Measurements from ENCODE around the gene DNAJC24.
A peak's percentile ranks its signal among the peaks of the same experiment; 100 is the strongest.
"Not testable (repeated sequence)": the region's sequence is repeated elsewhere in the genome, so short reads cannot be mapped to it uniquely, and the experiment has no call there.

Gene DNAJC24, protein sequence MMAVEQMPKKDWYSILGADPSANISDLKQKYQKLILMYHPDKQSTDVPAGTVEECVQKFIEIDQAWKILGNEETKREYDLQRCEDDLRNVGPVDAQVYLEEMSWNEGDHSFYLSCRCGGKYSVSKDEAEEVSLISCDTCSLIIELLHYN

DNA sequence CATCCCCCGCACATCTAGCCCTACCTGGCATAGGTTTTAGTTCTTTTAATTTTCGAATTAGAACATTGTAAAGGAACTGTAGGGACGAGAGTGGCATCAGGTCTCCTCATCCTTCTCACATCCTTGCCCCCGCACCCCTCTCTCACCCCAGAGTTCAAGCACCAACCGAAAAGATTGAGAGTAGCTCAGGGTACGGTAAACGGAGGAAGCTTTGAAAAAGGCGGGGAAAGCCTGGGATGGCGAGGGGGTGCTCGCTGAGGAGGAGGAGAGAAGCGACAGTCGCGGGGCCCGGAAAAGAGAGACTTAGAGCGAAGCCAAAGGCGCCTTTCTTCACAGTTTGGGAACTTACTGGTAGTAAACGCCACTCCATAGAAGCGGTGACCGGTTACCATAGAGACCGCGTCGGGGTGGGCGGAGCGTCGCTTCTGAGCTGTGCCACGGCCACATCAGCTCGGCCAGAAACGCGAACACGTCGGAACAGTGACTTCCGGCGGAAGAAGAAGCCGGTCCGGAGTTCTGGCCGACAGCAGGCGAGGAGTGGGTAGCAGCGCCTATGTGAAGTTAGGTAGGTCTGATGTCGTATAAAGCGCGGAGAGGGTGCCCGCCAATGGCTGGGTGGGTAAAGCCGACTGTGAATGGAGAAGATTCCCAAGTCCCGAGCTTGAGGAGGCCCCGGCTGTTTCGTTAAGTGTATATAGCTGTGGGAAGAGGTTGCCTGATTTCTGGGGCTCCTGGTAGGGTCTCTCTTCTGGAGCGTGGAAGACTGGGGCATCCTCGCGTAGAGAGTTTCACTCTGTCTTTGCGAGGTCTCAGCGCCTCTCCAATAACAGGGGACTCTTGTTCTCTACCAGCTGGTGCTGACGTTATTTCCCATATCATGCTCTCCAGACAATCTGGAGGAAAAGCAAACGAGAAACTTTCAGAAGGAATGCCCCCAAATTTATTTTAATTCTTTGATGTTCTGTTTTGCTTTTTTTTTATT, at the start of gene DNAJC24, which contains the start of gene DCDC1:
TSS of gene DNAJC24 (plus strand) at position 513 of the 982 bp plus-strand sequence. CDS start 889 bp downstream, outside the sequence.
TSS of gene DCDC1 (minus strand) at position 392 of the 982 bp plus-strand sequence. CDS start 41,459 bp downstream, outside the sequence.
- DNase-seq (ENCODE audit: low read depth in 2 of 2): peak; percentile 72 to 81

DNA sequence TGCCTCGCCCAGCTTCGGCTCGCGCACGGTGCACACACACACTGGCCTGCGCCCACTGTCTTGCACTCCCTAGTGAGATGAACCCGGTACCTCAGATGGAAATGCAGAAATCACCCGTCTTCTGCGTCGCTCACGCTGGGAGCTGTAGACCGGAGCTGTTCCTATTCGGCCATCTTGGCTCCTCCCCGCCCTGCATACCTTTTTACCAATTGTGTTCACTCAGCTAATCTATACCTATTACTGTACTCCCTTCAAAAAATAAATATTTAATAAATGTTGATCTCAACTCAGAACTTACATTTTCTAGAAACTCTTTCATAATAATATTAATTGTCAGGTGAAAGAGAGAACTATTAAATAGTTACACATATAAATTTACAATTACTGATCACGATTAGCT, 48.2 kb upstream of the DNAJC24 start:
- DNase-seq (ENCODE audit: low read depth in 2 of 2): not testable (repeated sequence)

DNA sequence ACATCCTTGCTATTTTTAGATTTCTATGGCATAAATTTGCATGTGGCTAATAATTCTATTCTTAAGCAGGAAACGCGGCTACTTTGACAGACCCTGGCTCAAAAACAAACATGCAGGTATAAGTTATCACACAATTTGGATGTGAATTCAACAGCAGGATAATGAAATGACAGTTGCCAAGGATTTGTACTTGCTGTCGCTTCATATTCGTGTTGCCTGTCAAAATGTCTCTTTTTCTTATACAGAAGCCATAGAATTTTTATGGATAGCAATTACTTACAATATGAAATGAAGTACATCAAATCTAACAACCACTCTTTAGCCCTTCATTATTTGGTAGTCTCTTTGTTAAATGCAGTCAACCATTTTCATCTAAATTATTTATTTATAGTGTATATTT, 46.5 kb upstream of the DNAJC24 start:
- no peak for DNase-seq (ENCODE audit: low read depth in 2 of 2)

DNA sequence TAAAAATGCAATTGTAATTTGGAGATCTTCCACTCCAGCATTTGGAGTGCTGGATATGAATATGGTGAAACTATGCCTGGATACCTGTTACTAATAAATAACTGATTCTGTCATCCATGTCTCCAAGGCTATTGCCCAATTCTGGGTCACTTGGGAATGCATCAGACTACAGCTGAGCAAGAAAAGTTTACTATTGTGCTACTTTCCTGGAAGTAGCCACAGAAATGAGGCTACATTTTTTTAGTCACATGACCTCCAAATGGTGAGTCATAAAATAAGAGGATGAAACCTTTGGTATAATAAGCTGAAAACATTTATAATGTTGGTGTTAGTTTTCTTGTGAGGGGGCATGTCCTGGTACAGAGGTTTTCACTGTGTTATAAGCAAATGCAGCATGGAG, 44.5 kb upstream of the DNAJC24 start:
- peak; percentile 11 to 23 for DNase-seq (ENCODE audit: low read depth in 2 of 2)

DNA sequence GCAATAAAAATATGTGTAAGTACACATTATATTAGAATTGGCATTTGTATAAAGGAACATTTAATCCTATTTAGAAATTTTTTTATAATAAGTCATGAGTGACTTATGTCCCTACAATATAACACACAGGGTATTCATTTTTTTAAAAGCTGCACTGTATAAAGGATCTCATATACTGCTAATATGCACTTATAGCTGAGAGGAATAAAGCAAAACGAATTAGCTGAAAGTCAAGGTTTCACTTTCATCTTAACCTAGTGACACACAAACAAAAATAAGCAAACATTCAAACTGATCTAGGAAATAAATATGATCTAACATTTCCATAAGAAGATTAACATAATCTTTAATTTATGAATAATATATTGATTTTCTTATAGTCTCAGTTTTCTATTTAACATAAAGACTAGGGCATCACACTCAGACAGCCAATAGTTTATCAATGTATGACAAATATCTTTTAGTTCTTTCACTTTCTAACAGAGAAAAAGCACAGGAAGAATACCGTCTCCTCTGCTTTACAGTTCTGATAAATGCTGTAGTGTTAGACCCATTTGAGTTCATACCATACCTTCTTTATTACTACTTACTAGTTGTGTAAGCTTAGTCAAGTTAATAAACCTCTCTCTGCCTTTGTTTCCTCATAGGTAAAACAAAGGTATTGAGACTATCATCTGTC, 43.1 kb upstream of the DNAJC24 start:
- no peak for DNase-seq (ENCODE audit: low read depth in 2 of 2)

DNA sequence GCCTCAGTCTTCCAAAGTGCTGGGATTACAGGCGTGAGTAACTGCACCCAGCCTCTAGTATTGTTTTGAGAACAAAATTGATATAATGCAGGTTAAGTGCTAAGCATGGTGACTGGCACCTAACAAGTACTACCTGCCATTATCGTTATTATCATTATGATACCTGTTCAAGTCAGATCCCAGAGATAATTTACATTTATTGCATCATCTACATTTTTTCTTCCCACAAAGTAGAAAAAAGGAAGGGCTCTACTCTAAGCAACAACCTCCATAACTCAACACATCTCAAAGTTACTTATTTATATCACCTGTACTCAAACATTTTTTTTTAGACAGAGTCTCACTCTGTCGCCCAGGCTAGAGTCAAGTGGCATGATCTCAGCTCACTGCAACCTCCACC, 42.2 kb upstream of the DNAJC24 start:
- no peak for DNase-seq (ENCODE audit: low read depth in 2 of 2)

DNA sequence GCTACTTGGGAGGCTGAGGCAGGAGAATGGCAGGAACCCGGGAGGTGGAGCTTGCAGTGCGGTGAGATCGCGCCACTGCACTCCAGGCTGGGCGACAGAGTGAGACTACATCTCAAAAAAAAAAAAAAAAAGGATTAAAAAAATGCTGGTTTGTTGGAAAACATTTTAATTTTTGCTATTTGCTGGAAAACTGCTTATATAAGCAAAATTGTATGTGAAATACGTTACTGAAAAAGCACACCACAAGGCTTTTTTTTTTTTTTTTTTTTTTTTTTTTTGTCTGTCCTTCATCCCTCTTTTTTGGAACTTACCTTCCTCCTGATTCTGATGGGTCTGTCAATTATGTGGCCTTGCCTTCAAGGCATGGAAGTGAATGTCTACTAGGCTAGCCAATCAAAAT, 41.0 kb upstream of the DNAJC24 start:
- DNase-seq (ENCODE audit: low read depth in 2 of 2): no peak

DNA sequence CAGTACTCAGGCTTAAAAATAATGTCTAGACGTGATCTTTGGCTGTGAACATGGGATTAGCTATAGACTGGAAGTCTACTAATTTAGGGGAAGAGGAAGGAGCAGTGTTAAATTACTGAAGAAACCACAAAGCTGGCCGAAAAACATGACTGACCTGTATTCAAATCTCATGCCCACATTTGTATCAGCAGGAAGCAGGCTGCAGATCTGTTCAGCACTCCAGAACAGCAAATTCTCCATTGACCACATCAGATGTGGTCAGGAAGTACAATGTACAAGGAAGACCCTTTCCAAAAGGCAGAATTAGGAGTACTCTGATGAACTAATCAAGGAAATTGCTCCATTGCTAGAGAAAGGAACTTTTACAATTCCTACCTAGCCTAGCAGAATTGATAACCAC, 31.9 kb upstream of the DNAJC24 start:
- no peak for DNase-seq (ENCODE audit: low read depth in 2 of 2)

DNA sequence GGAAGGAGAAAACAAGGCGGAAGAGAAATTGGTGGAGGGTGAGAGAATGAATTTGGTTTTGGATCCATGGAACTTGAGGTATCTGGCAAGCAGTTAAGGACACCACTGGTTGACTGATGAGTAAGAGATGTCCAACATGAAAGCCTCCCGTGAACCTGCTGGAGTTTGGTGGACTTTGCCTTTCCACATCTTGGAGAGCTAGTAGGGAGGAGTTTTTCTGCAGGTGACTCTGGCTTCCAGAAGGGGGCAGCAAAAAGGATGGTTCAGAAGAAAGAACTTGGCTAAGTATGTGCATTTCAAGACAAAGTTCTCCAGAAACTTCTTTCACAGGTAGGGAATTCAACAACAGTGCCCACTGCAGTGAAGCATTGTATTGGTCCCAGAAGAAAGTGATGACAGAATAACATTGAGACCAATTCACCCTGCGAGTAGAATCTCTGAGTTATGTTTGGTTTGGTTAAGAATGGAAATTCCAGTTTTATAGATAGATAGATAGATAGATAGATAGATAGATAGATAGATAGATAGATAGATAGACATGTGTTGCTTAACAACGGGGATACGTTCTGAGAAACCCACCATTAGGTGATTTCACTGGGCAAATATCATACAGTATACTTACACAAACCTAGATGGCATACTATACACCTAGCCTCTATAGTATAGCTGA, 28.6 kb upstream of the DNAJC24 start:
- no peak for DNase-seq (ENCODE audit: low read depth in 2 of 2)

DNA sequence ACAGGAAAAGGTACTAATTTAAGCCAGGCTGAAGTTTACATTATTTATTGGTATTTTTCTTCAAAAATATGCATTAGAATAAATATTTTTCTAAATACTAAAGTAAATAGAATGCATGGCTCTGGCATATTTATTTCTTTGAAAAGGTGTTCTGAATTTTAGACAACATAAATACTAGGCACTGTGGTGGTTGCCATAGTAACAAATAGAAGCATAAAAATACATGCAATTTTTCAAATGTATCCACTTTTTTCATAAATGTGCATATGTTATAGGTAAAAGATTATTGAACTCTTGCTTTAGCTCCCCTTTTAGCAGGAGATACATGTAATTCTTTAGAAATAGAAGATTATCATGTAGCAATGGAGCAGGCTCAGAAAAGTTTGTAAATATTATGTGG, 18.5 kb upstream of the DNAJC24 start:
- DNase-seq (ENCODE audit: low read depth in 2 of 2): no peak

DNA sequence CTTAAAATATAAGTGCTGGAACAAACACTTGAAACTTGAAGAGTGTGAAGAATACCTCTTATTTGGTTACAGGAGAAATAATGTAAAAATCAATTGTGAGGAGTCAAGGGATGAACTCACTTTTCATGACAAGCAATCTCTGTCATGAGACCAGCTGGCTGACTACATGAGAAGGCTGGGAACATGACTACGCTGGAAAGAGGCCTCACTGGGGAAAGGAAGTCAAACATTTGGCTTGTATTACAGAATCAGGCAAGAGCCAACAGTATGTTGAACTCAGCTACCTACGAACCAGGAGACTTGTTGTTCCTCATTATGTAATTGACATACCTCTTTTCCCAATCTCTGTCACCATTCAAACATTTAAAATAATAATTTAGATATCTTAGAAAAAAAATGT, 14.5 kb upstream of the DNAJC24 start:
- no peak for DNase-seq (ENCODE audit: low read depth in 2 of 2)

DNA sequence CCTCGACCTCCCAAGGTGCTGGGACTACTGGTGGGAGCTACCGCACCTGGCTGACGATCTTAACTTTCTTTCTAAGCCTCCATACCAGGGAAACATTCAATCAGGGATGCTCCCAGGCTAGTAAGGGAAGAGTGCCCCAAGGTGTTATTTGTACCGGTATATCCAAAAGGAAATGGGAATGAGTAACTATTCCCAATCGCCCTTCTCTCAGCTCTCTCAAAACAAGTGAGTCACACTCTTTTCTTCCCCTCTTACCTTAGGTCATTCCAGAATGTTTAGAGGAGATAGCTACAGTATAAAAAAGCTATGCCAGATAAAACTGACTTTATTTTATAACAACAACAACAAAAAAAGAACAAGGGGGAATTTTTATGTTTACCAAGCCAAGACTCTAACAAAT, 13.8 kb upstream of the DNAJC24 start:
- DNase-seq (ENCODE audit: low read depth in 2 of 2): no peak

DNA sequence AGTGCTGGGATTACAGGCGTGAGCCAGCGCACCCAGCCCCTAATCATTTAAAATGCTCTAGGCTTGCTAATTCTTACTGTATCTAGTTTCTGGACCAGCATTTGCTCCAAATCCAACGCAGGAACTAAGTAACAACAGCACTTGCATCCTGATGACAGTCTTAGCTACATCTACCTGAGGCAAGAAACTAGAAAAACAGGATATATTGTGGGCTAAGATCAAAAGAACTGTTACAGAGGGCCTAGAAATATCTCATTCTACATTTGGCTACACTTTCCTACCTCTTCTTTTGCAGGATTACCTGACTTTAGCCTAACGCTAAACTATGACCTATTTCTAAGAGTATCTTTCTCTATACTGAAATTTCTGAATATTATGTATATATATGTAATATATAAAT, 7.9 kb upstream of the DNAJC24 start:
- no peak for DNase-seq (ENCODE audit: low read depth in 2 of 2)

DNA sequence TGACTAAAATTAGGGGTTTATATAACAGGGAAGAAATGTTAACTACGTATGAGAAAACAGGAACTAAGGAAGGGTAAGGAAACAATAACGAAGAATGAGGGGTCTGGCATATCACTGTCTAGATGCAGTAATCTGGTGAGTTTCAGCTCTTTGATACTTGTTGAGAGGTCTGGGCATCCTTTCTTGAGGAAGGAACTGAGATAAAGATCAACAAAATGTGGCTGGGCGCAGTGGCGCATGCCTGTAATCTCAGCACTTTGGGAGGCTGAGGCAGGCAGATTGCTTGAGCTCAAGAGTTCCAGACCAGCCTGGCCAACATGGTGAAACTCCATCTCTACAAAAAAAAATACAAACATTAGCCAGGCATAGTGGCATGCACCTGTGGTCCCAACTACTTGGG, 2.9 kb upstream of the DNAJC24 start:
- DNase-seq (ENCODE audit: low read depth in 2 of 2): no peak

DNA sequence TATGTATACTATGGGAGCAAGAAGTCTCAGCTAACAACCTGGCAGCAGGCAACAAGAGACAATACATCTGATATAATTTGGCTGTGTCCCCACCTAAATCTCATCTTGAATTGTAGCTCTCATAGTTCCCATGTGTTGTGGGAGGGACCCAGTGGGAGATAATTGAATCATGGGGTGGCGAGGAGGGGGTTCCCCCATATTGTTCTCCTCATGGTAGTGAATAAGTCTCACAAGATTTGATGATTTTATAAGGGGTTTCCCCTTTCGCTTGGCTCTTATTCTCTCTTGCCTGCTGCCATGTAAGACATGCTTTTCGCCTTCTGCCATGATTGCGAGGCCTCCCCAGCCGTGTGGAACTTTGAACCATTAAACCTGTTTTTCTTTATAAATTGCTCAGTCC, 6.2 kb downstream of the DNAJC24 start:
- DNase-seq (ENCODE audit: low read depth in 2 of 2): no peak

DNA sequence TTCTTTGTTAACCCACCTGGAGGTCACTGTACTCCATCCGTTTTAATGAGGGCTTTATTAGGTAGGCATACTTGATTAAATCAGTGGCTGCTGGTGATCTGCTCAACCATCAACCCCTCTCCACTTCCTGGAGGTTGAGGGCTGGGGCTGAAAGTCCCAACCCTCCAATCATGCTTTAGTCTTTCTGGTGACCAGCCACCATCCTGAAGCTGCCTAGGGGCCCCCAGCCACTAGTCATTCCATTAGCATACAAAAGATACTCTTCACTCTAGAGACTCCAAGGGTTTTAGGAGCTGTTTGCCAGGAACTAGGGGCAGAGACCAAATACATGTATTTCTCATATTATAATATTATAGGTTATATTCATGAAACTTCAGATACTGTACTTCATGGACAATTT, 13.5 kb downstream of the DNAJC24 start:
- no peak for DNase-seq (ENCODE audit: low read depth in 2 of 2)

DNA sequence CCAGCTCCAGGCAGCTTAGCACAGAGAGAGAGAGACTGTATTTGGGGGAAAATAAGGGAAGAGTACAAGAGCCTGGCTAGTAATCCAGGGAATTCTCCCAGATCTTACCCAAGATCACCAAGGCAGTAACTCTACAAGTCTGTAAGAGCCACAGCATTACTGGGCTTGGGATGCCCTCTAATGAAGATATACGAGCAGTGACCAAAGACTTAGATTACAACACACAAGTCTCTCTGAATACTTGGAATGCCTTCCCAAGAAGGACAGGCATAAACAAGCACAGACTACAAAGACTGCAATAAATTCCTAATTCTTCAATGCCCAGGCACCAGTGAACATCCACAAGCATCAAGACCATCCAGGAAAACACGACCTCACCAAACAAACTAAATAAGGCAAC, 17.7 kb downstream of the DNAJC24 start:
- no peak for DNase-seq (ENCODE audit: low read depth in 2 of 2)

DNA sequence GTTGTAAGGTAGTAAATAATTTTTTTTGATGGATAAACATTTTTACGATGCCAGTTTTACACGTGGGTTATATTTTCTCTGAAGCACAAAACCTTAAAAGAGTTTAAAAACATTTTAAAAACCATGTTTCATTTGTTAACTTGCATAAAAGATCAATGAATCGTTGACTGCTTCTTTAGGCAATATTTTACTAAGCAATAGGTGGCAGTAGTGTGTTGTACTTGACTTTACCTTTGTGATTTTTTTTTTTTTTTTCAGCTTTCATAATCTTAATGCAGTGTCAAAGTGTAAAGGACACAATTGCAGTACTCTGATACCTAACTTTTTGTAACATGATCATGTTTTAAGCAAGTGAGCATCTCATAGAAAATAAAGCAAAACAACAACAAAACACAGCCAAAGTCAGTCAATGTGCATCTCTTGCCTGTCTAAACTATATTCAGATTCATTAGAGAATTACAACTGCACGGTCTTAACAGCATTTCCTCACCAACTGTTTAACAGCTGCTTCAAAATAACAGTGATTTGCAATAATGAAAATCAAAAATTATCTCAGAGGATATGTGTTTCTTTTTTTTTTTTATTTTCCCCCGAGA, 27.7 kb downstream of the DNAJC24 start:
- DNase-seq (ENCODE audit: low read depth in 2 of 2): no peak

DNA sequence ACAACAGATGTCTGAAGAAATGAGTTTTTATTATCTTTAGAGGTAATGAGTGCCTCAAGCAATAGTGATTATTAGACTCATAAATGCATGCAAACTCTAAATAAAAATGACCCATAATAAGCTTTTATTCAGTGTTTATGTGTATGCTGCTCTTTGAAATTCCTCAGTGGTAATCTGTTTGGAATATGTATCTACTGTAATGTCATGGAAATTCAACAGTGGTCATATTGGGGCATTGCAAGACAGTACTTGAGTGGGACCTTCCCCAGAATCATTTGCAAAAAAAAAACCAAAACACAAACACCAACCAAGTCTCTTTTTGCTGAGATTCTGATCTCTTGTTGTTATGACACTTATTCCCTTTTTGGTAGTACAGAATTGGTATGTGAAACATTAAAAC, 35.0 kb downstream of the DNAJC24 start:
- no peak for DNase-seq (ENCODE audit: low read depth in 2 of 2)

DNA sequence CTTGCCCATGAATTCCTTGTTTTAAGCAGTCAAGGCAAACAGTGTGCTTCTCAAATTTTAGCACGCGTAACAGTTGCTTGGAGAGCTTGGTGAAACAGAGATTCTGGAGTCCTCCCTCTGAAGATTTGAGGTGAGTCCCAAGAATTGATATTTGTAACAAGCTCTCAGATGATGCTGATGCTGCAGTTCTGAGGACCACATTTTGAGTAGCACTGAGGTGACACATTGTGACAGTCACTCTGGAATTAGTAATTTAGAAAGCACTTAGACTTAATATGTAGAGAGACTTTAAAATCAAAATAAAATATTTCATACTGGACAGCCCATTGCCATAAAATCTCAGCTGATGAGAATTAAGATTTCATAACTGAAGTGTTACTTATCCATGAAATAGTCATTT, 38.5 kb downstream of the DNAJC24 start:
- no peak for DNase-seq (ENCODE audit: low read depth in 2 of 2)

DNA sequence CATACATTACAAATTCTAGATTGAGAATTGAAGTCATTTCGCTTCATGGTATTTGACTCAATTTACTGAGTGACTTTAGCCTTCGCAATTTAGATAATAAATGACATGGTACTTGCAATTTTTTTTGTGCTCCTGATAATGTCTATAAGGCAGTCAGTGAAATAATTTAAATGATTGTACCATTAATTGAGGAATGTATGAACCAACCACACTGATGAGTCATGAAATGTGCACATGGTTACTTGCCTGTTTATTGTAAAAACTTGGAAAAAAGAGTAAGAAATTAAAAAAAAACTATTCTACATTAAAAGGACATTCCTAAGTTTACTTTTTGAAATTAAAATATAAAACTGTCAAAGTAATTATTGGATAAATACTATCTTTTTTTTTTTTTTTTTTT, 43.3 kb downstream of the DNAJC24 start:
- DNase-seq (ENCODE audit: low read depth in 2 of 2): peak; percentile 44 to 47

DNA sequence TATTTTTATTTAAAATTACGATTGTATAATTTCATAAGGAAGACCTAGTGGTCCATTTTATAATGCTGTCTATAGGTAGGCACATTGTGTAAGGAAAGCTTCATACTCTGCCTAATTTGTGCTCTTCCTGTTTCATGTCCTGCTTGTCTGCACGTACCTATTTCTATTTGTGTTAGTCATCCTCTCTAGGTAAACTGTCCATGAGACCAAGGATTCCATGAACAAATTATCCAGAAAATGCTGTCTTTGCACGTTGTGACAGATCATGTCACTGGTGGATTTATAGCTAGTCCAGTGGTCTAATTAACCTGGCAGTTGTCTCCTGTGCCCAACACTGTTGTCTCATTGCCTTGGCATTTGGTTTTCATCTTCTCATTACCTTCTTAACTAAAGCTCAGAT, 44.7 kb downstream of the DNAJC24 start:
- no peak for DNase-seq (ENCODE audit: low read depth in 2 of 2)
